HepG2 (cell line): ENCODE data around the gene NBEAL1. TPM values are rescaled to one million over a fixed set of nuclear protein-coding genes. Genes with fewer than 3 reads are reported as not detected.

Experiments used
- AHDC1 ChIP-seq: sonication (generic); formaldehyde crosslinking; IDR thresholded peaks from 2 replicates; pipeline ENCODE4 v1.5.1; 2020; ENCODE audit warnings: mild to moderate bottlenecking, missing genetic modification reagents, borderline replicate concordance
- CCDC6 ChIP-seq: sonication (generic); formaldehyde crosslinking; IDR thresholded peaks from 2 replicates; pipeline ENCODE4 v1.8.1; 2022; ENCODE audit warnings: mild to moderate bottlenecking, missing genetic modification reagents, moderate library complexity
- EP300 ChIP-seq, 3 experiments: sonication (generic) in 1 of 3; formaldehyde crosslinking in 1 of 3; IDR thresholded peaks; 2 replicates each; pipeline versions ENCODE4 v1.5.1 to v1.6.1; 2011 to 2020; ENCODE audit warnings: low read depth in 2 of 3, low read length in 2 of 3, borderline replicate concordance in 1 of 3, improper control_type of control experiment in 1 of 3, mild to moderate bottlenecking in 1 of 3, missing genetic modification reagents in 1 of 3, moderate library complexity in 1 of 3
- HMGXB4 ChIP-seq, 2 experiments: sonication (generic) in 1 of 2; formaldehyde crosslinking in 1 of 2; IDR thresholded peaks; 2 replicates each; pipeline versions ENCODE4 v1.4.0 to v1.6.1; 2018 to 2020; ENCODE audit warnings: missing genetic modification reagents in 2 of 2, borderline replicate concordance in 1 of 2, low read depth in 1 of 2, mild to moderate bottlenecking in 1 of 2, missing biosample characterization in 1 of 2
- HNF4G ChIP-seq, 2 experiments: sonication (generic) in 1 of 2; formaldehyde crosslinking in 1 of 2; IDR thresholded peaks; 2 replicates each; pipeline versions ENCODE4 v1.4.0 to v1.6.1; 2011 to 2020; ENCODE audit warnings: borderline replicate concordance in 2 of 2, low read depth in 2 of 2, mild to moderate bottlenecking in 2 of 2, low read length in 1 of 2, missing genetic modification reagents in 1 of 2, moderate library complexity in 1 of 2
- MAX ChIP-seq: IDR thresholded peaks from 2 replicates; pipeline ENCODE4 v1.6.1; 2012; ENCODE audit warnings: inconsistent platforms
- REXO4 ChIP-seq: sonication (generic); formaldehyde crosslinking; IDR thresholded peaks from 2 replicates; pipeline ENCODE4 v1.8.0; 2022; ENCODE audit warnings: missing genetic modification reagents, mild to moderate bottlenecking, borderline replicate concordance
- SYNCRIP ChIP-seq: fragments of 200-400 bp; formaldehyde crosslinking; IDR thresholded peaks from 2 replicates; pipeline ENCODE4 v1.6.1; 2018; ENCODE audit warnings: mild to moderate bottlenecking, low read depth, low read length; ENCODE audit not compliant: insufficient read depth
- TARDBP ChIP-seq: sonication (generic); formaldehyde crosslinking; IDR thresholded peaks from 2 replicates; pipeline ENCODE4 v1.8.0; 2022; ENCODE audit warnings: mild to moderate bottlenecking, missing genetic modification reagents
- ZNF362 ChIP-seq: sonication (generic); formaldehyde crosslinking; IDR thresholded peaks from 2 replicates; pipeline ENCODE4 v1.4.0; 2020; ENCODE audit warnings: missing genetic modification reagents, mild to moderate bottlenecking, borderline replicate concordance
- ZNF513 ChIP-seq: sonication (generic); formaldehyde crosslinking; conservative IDR thresholded peaks from 2 replicates; pipeline ENCODE4 v1.5.0; 2020; ENCODE audit warnings: missing genetic modification reagents
- ZNF800 ChIP-seq: sonication (generic); formaldehyde crosslinking; IDR thresholded peaks from 2 replicates; pipeline ENCODE4 v1.4.0; 2020; ENCODE audit warnings: missing genetic modification reagents
- ZNF839 ChIP-seq: sonication (generic); formaldehyde crosslinking; IDR thresholded peaks from 2 replicates; pipeline ENCODE4 v1.4.0; 2020; ENCODE audit warnings: missing genetic modification reagents, mild to moderate bottlenecking, borderline replicate concordance
- polyA plus RNA-seq, 8 experiments: library from polyadenylated mRNA; depleted of rRNA in 3 of 8; stranded (reverse) in 7 of 8; unstranded in 1 of 8; fragments of >200 nt; fragmentation: Illumina TruSeq in 4 of 8; extraction: Trizol in 4 of 8; gene quantifications; 2 replicates each; pipeline versions ENCODE4 v1.2.1 to v1.2.3, GENCODE V29; 2011 to 2016; ENCODE audit warnings: low read depth in 4 of 8, missing spikeins in 1 of 8, mixed read lengths in 1 of 8; ENCODE audit not compliant: insufficient read depth in 1 of 8
- total RNA-seq, 5 experiments: library from RNA; depleted of rRNA; stranded (reverse); fragments of >200 nt; fragmentation: Illumina TruSeq; extraction: Trizol; gene quantifications; 2 replicates each; pipeline ENCODE4 v1.2.3, GENCODE V29; 2016; ENCODE audit warnings: low read depth in 1 of 5

NBEAL1 gene
- total and polyA plus RNA-seq, 2 of the 13 experiments (the other 11 are each of a cell fraction or from before 2014, with no cell fraction given), result 6.4 to 15.7 TPM

- TF ChIP-seq REXO4 (CRISPR knock-in tag) (no peak), ZNF839 (CRISPR knock-in tag) (no peak), ZNF513 (CRISPR knock-in tag) (no peak), HNF4G (IDR thresholded peaks at IDR 0.05; ENCODE audit: borderline replicate concordance, low read depth, low read length) (peak; percentile 73), HNF4G (CRISPR knock-in tag; IDR thresholded peaks at IDR 0.05; ENCODE audit: borderline replicate concordance, low read depth) (no peak; the same call in 1 of the 2 replicates), ZNF800 (CRISPR knock-in tag) (no peak), CCDC6 (no peak), SYNCRIP (no peak), ZNF362 (CRISPR knock-in tag) (peak; percentile 43; the same call in 1 of the 2 replicates), TARDBP (peak; percentile 31; the same call in 1 of the 2 replicates), HMGXB4 (CRISPR knock-in tag; IDR thresholded peaks at IDR 0.05; ENCODE audit: borderline replicate concordance in 1 of 2, low read depth in 1 of 2) (0 out of 4 replicates have a peak, but pooled peaks of 1 of the 2 experiments have one; percentile 44), MAX (peak; percentile 91), EP300 (IDR thresholded peaks at IDR 0.05; ENCODE audit: low read depth in 2 of 2, low read length in 2 of 2) (peak in 1 of 2 experiments; percentile 31; a peak in 2 of 4 replicates), EP300 (CRISPR knock-in tag; IDR thresholded peaks at IDR 0.05; ENCODE audit: borderline replicate concordance) (no peak), AHDC1 (CRISPR knock-in tag) (no peak; the same call in 1 of the 2 replicates)
Measured at GRCh38 chr2:203040966-203041521, 26.4 kb downstream of the NBEAL1 start (continued).
